ENCODE data around the gene MIXL1.

- TF ChIP-seq CTCF (IDR thresholded peaks at IDR 0.05; ENCODE audit: low read depth, low read length) = no peak
- no peak for TF ChIP-seq POLR2A (IDR thresholded peaks at IDR 0.05; ENCODE audit: extremely low read depth, insufficient read length)
Measured at GRCh38 chr1:226274138-226274537, 50.7 kb downstream of the MIXL1 start.

Measured in NB4 (cell line).